ENCODE measurements around the gene GARIN5A.

Gene GARIN5A

GRCh38 chr19:50417111-50418081, 59.3 kb downstream of the GARIN5A start:
- Histone ChIP-seq H3K9me3 (ENCODE audit: control insufficient read depth, low read length) (peaks cover 2% of the 10 kb centered on the region), H3K9ac (ENCODE audit: low read length) (no peak overlapping the region), H3K27me3 (replicated peaks; ENCODE audit: control insufficient read depth, insufficient read depth, low read length) (peaks cover 29% of the 10 kb centered on the region), H3K36me3 (ENCODE audit: control insufficient read depth, insufficient read depth, low read length, severe bottlenecking) (no peaks in the 10 kb centered on the region), H3K4me1 (ENCODE audit: control insufficient read depth, insufficient read depth, low read length) (no peaks in the 10 kb centered on the region), H3K4me3 (ENCODE audit: low read length) (no peak overlapping the region)
- DNase-seq (ENCODE audit: low read depth): no peak
